ENCODE data around the gene UBAP1.

The UBAP1 gene

DNA sequence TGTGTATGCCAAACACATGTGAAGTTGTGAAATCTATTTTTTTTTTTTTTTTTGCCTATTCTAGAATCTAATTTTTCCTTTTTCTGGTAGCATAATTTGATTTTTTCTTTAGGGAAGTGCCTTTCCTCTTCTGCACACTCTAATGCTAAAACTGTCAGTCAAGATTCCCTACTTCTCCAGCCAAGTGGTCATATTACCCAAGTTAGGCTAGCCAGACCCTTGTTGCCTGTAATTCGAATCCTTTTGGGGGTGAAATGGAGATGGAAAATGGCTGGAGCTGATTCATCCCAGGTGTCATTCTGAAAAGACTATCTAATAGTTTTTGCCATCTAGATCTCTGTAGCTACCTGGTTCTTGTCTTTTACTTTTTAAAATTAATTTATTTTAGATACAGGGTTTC, 24.8 kb upstream of the UBAP1 start:
- H3K79me2 ChIP-seq (ENCODE audit: low read length) = no peaks in the 10 kb centered on the region
- H3K27ac ChIP-seq (ENCODE audit: low read length) = no peak overlapping the region
- no peak overlapping the region for H2AFZ ChIP-seq (ENCODE audit: low read length)
- no peak overlapping the region for H3K4me3 ChIP-seq (ENCODE audit: low read length)
- H3K9ac ChIP-seq (ENCODE audit: low read length) = no peak overlapping the region
- no peaks in the 10 kb centered on the region for H3F3A ChIP-seq (ENCODE audit: insufficient read depth, low read length)
- no peak for DNase-seq
- H3K27me3 ChIP-seq (replicated peaks; ENCODE audit: insufficient read depth, low read length) = no peaks in the 10 kb centered on the region
- no peaks in the 10 kb centered on the region for H3K9me2 ChIP-seq (replicated peaks; ENCODE audit: insufficient read depth, low read length)
- H3K36me3 ChIP-seq (replicated peaks; ENCODE audit: insufficient read depth, low read length) = no peaks in the 10 kb centered on the region
- H4K20me1 ChIP-seq (ENCODE audit: insufficient read depth, low read length) = no peaks in the 10 kb centered on the region
- no peak overlapping the region for H3K4me2 ChIP-seq (ENCODE audit: low read depth, low read length)
- no peaks in the 10 kb centered on the region for H3K4me1 ChIP-seq (ENCODE audit: low read length)
- H3K9me3 ChIP-seq (replicated peaks; ENCODE audit: insufficient read depth, low read length) = no peaks in the 10 kb centered on the region
- TF ChIP-seq, protein P1, sequence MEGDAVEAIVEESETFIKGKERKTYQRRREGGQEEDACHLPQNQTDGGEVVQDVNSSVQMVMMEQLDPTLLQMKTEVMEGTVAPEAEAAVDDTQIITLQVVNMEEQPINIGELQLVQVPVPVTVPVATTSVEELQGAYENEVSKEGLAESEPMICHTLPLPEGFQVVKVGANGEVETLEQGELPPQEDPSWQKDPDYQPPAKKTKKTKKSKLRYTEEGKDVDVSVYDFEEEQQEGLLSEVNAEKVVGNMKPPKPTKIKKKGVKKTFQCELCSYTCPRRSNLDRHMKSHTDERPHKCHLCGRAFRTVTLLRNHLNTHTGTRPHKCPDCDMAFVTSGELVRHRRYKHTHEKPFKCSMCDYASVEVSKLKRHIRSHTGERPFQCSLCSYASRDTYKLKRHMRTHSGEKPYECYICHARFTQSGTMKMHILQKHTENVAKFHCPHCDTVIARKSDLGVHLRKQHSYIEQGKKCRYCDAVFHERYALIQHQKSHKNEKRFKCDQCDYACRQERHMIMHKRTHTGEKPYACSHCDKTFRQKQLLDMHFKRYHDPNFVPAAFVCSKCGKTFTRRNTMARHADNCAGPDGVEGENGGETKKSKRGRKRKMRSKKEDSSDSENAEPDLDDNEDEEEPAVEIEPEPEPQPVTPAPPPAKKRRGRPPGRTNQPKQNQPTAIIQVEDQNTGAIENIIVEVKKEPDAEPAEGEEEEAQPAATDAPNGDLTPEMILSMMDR (IDR thresholded peaks at IDR 0.05; ENCODE audit: low read length) = no peak
- no peak for TF ChIP-seq EZH2 (optimal IDR thresholded peaks at IDR 0.05; ENCODE audit: low read depth, low read length)
- no peak for TF ChIP-seq EZH2phosphoT487 (IDR thresholded peaks at IDR 0.05; ENCODE audit: low read length)

DNA sequence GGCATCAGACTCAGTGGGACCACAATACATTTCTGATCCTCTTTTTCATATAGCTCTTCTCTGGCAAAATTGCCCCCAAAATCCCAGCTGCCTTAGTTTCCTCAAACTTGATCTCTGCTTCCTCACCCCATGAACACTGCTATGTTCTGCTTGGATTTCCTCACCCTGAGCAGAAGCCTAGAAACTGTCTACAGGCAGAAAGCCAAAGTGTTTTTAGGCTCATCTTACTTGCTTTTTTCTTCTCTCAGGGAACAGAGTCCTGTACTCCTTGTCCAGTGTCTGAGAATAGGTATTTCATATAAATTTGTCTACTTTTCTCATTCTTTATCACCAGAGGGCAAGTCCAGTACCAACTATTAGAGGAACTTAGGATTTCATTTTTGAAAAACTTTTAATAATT, 21.5 kb upstream of the UBAP1 start:
- Histone ChIP-seq H3K79me2 (ENCODE audit: low read length) (no peaks in the 10 kb centered on the region), H3K4me2 (ENCODE audit: low read depth, low read length) (no peak overlapping the region), H2AFZ (ENCODE audit: low read length) (no peak overlapping the region), H3K4me1 (ENCODE audit: low read length) (no peaks in the 10 kb centered on the region), H3F3A (ENCODE audit: insufficient read depth, low read length) (no peaks in the 10 kb centered on the region), H4K20me1 (ENCODE audit: insufficient read depth, low read length) (no peaks in the 10 kb centered on the region), H3K4me3 (ENCODE audit: low read length) (no peak overlapping the region), H3K9ac (ENCODE audit: low read length) (no peak overlapping the region), H3K9me2 (replicated peaks; ENCODE audit: insufficient read depth, low read length) (no peaks in the 10 kb centered on the region), H3K27me3 (replicated peaks; ENCODE audit: insufficient read depth, low read length) (no peaks in the 10 kb centered on the region), H3K27ac (ENCODE audit: low read length) (no peak overlapping the region), H3K36me3 (replicated peaks; ENCODE audit: insufficient read depth, low read length) (no peaks in the 10 kb centered on the region), H3K9me3 (replicated peaks; ENCODE audit: insufficient read depth, low read length) (no peaks in the 10 kb centered on the region)
- no peak for DNase-seq
- TF ChIP-seq EZH2phosphoT487 (IDR thresholded peaks at IDR 0.05; ENCODE audit: low read length) (no peak), EZH2 (optimal IDR thresholded peaks at IDR 0.05; ENCODE audit: low read depth, low read length) (no peak)
- TF ChIP-seq, protein P1 (IDR thresholded peaks at IDR 0.05; ENCODE audit: low read length) = no peak

DNA sequence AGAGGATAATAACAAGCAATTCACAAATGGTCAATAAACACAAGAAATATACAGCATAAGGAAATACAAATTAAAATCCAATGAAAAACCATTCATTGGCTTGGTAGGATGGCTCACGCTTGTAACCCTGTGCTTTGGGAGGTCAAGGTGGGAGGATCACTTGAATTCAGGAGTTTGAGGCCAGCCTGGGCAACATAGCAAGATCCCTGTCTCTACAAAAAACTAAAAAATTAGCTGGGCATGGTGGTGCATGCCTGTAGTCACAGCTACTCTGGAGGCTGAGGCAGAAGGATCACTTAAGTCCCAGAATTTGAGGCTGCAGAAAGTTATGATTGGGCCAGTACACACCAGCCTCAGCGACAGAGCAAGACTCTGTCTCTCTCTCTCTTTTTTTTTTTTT, 20.9 kb upstream of the UBAP1 start:
- Histone ChIP-seq H2AFZ (ENCODE audit: low read length) (no peak overlapping the region), H3K4me1 (ENCODE audit: low read length) (no peaks in the 10 kb centered on the region), H3K4me3 (ENCODE audit: low read length) (no peak overlapping the region), H3K27ac (ENCODE audit: low read length) (no peak overlapping the region), H3K4me2 (ENCODE audit: low read depth, low read length) (no peak overlapping the region), H3K36me3 (replicated peaks; ENCODE audit: insufficient read depth, low read length) (no peaks in the 10 kb centered on the region), H3K27me3 (replicated peaks; ENCODE audit: insufficient read depth, low read length) (no peaks in the 10 kb centered on the region), H3K9ac (ENCODE audit: low read length) (no peak overlapping the region), H3K9me2 (replicated peaks; ENCODE audit: insufficient read depth, low read length) (no peaks in the 10 kb centered on the region), H3K79me2 (ENCODE audit: low read length) (no peaks in the 10 kb centered on the region), H4K20me1 (ENCODE audit: insufficient read depth, low read length) (no peaks in the 10 kb centered on the region), H3F3A (ENCODE audit: insufficient read depth, low read length) (no peaks in the 10 kb centered on the region), H3K9me3 (replicated peaks; ENCODE audit: insufficient read depth, low read length) (no peaks in the 10 kb centered on the region)
- no peak for TF ChIP-seq EZH2 (optimal IDR thresholded peaks at IDR 0.05; ENCODE audit: low read depth, low read length)
- TF ChIP-seq, protein P1 (IDR thresholded peaks at IDR 0.05; ENCODE audit: low read length) = no peak
- TF ChIP-seq EZH2phosphoT487 (IDR thresholded peaks at IDR 0.05; ENCODE audit: low read length) = no peak
- no peak for DNase-seq
